ENCODE results near the gene MIGA1.
"Not testable (repeated sequence)": the region's sequence is repeated elsewhere in the genome, so short reads cannot be mapped to it uniquely, and the experiment has no call there.

Gene MIGA1

GRCh38 chr1:77802026-77802425, 22.6 kb downstream of the MIGA1 start:
- DNase-seq (ENCODE audit: low read depth in 2 of 2): no peak

- no peak for DNase-seq (ENCODE audit: low read depth in 2 of 2)
Measured at GRCh38 chr1:77803371-77803770, 23.9 kb downstream of the MIGA1 start.

- not testable (repeated sequence) for DNase-seq (ENCODE audit: low read depth in 2 of 2)
Measured at GRCh38 chr1:77809787-77810462, 30.5 kb downstream of the MIGA1 start.

- DNase-seq (ENCODE audit: low read depth in 2 of 2): not testable (repeated sequence)
Measured at GRCh38 chr1:77811589-77811988, 32.1 kb downstream of the MIGA1 start.

GRCh38 chr1:77817368-77818209, 38.1 kb downstream of the MIGA1 start:
- no peak for DNase-seq (ENCODE audit: low read depth in 2 of 2)

GRCh38 chr1:77820121-77820520, 40.7 kb downstream of the MIGA1 start:
- no peak for DNase-seq (ENCODE audit: low read depth in 2 of 2)

GRCh38 chr1:77824079-77824478, 44.6 kb downstream of the MIGA1 start:
- no peak for DNase-seq (ENCODE audit: low read depth in 2 of 2)

GRCh38 chr1:77824694-77825093, 45.2 kb downstream of the MIGA1 start:
- DNase-seq (ENCODE audit: low read depth in 2 of 2): no peak

- DNase-seq (ENCODE audit: low read depth in 2 of 2): no peak
Measured at GRCh38 chr1:77825131-77825709, 45.8 kb downstream of the MIGA1 start.

- not testable (repeated sequence) for DNase-seq (ENCODE audit: low read depth in 2 of 2)
Measured at GRCh38 chr1:77826851-77827250, 47.4 kb downstream of the MIGA1 start.

- no peak for DNase-seq (ENCODE audit: low read depth in 2 of 2)
Measured at GRCh38 chr1:77828098-77828497, 48.6 kb downstream of the MIGA1 start.

GRCh38 chr1:77829851-77830250, 50.4 kb downstream of the MIGA1 start:
- DNase-seq (ENCODE audit: low read depth in 2 of 2): no peak

- no peak for DNase-seq (ENCODE audit: low read depth in 2 of 2)
Measured at GRCh38 chr1:77830946-77831345, 51.5 kb downstream of the MIGA1 start.

GRCh38 chr1:77831566-77831965, 52.1 kb downstream of the MIGA1 start:
- DNase-seq (ENCODE audit: low read depth in 2 of 2): no peak

- no peak for DNase-seq (ENCODE audit: low read depth in 2 of 2)
Measured at GRCh38 chr1:77831976-77832711, 52.7 kb downstream of the MIGA1 start.

GRCh38 chr1:77832901-77833300, 53.5 kb downstream of the MIGA1 start:
- DNase-seq (ENCODE audit: low read depth in 2 of 2): no peak

GRCh38 chr1:77833521-77834100, 54.2 kb downstream of the MIGA1 start:
- no peak for DNase-seq (ENCODE audit: low read depth in 2 of 2)

- DNase-seq (ENCODE audit: low read depth in 2 of 2): no peak
Measured at GRCh38 chr1:77834771-77835334, 55.4 kb downstream of the MIGA1 start.

- DNase-seq (ENCODE audit: low read depth in 2 of 2): no peak
Measured at GRCh38 chr1:77841574-77841973, 62.1 kb downstream of the MIGA1 start.

GRCh38 chr1:77845951-77846350, 66.5 kb downstream of the MIGA1 start:
- DNase-seq (ENCODE audit: low read depth in 2 of 2): no peak

GRCh38 chr1:77846966-77847365, 67.5 kb downstream of the MIGA1 start:
- DNase-seq (ENCODE audit: low read depth in 2 of 2): no peak

Data from stimulated activated CD4-positive, alpha-beta T cell treated with anti-CD3 and anti-CD28 coated beads, Interleukin-15, amount 100 ng/mL, for 48 hours (primary cell).